Measurements from ENCODE around the gene TEX22. TPM values are rescaled to one million over a fixed set of nuclear protein-coding genes. Genes with fewer than 3 reads are reported as not detected.

TEX22 gene
- polyA plus RNA-seq, 3 donors: 0.52 to 2.2 (median 0.57) TPM

DNA sequence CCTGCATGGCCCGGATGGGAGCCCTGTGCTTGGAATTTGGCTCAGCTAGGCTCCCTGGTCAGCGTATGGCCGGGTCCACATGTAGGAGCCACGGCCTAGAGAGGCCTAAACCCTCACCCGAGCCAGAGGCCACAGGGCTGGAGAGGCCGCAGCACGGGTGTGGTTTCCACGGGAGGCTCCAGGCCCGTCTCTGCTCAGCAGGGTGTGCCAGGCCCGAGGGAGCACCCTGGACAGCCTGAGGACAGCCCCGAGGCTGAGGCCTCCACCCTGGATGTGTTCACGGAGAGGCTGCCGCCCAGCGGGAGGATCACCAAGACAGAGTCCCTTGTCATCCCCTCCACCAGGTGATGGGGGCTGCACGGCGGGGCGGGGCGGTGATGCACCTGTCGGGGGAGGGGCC lies 17.6 kb upstream of the TEX22 start:
- peaks cover 28 to 29% of the 10 kb centered on the region in 2 donors for H3K36me3 ChIP-seq (replicated peaks in 1 of 2; ENCODE audit: control insufficient read depth in 1 of 2, insufficient read depth in 2 of 2, low read length in 2 of 2)
- no peak overlapping the region for H3K4me2 ChIP-seq (replicated peaks; ENCODE audit: extremely low read depth, low read length, poor library complexity, severe bottlenecking)
- TF ChIP-seq, protein P1, sequence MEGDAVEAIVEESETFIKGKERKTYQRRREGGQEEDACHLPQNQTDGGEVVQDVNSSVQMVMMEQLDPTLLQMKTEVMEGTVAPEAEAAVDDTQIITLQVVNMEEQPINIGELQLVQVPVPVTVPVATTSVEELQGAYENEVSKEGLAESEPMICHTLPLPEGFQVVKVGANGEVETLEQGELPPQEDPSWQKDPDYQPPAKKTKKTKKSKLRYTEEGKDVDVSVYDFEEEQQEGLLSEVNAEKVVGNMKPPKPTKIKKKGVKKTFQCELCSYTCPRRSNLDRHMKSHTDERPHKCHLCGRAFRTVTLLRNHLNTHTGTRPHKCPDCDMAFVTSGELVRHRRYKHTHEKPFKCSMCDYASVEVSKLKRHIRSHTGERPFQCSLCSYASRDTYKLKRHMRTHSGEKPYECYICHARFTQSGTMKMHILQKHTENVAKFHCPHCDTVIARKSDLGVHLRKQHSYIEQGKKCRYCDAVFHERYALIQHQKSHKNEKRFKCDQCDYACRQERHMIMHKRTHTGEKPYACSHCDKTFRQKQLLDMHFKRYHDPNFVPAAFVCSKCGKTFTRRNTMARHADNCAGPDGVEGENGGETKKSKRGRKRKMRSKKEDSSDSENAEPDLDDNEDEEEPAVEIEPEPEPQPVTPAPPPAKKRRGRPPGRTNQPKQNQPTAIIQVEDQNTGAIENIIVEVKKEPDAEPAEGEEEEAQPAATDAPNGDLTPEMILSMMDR (IDR thresholded peaks at IDR 0.05): no peak
- peaks cover 0 to 2% (median 0%) of the 10 kb centered on the region in 3 donors for H3K27me3 Mint-ChIP-seq (ENCODE audit: low read depth in 3 of 3)
- H3K27ac ChIP-seq (ENCODE audit: low read depth in 1 of 2, low read length in 2 of 2): no peak overlapping the region
- intact Hi-C loops (cut with micrococcal nuclease): no loop called here
- no peaks in the 10 kb centered on the region for H4K20me1 ChIP-seq (ENCODE audit: insufficient read depth, low read length)
- WGBS (ENCODE audit: insufficient coverage): 96% methylated on average over 19 of the region's 19 CpGs
- no peaks in the 10 kb centered on the region for H3K79me2 ChIP-seq (ENCODE audit: insufficient read depth, low read length)
- H3K4me1 ChIP-seq (ENCODE audit: control insufficient read depth in 1 of 2, insufficient read depth in 2 of 2, low read length in 2 of 2): peaks cover 9 to 17% of the 10 kb centered on the region in 2 donors
- no peak for DNase-seq
- H3K36me3 Mint-ChIP-seq: peaks cover 27 to 55% of the 10 kb centered on the region in 2 donors
- H3K27me3 ChIP-seq (ENCODE audit: control insufficient read depth in 2 of 2, insufficient read depth in 2 of 2, low read length in 2 of 2): no peaks in the 10 kb centered on the region
- H3K4me3 Mint-ChIP-seq: no peak overlapping the region
- no peak overlapping the region for H2AFZ ChIP-seq (ENCODE audit: insufficient read depth, low read depth, low read length, poor library complexity, severe bottlenecking)
- peaks cover 0 to 5% (median 4%) of the 10 kb centered on the region in 7 donors for H3K9me3 Mint-ChIP-seq
- no peak overlapping the region for H3K27ac Mint-ChIP-seq
- H3K4me3 ChIP-seq (replicated peaks in 1 of 3; ENCODE audit: low read depth in 2 of 3, low read length in 3 of 3): no peak overlapping the region
- H3K4me1 Mint-ChIP-seq: peaks cover 9% of the 10 kb centered on the region
- H3K9me3 ChIP-seq (replicated peaks in 1 of 2; ENCODE audit: control insufficient read depth in 1 of 2, insufficient read depth in 1 of 2, low read length in 2 of 2): peaks cover 0 to 5% of the 10 kb centered on the region in 2 donors
- H3K9ac ChIP-seq (ENCODE audit: insufficient read depth, low read length, poor library complexity, severe bottlenecking): no peak overlapping the region

DNA sequence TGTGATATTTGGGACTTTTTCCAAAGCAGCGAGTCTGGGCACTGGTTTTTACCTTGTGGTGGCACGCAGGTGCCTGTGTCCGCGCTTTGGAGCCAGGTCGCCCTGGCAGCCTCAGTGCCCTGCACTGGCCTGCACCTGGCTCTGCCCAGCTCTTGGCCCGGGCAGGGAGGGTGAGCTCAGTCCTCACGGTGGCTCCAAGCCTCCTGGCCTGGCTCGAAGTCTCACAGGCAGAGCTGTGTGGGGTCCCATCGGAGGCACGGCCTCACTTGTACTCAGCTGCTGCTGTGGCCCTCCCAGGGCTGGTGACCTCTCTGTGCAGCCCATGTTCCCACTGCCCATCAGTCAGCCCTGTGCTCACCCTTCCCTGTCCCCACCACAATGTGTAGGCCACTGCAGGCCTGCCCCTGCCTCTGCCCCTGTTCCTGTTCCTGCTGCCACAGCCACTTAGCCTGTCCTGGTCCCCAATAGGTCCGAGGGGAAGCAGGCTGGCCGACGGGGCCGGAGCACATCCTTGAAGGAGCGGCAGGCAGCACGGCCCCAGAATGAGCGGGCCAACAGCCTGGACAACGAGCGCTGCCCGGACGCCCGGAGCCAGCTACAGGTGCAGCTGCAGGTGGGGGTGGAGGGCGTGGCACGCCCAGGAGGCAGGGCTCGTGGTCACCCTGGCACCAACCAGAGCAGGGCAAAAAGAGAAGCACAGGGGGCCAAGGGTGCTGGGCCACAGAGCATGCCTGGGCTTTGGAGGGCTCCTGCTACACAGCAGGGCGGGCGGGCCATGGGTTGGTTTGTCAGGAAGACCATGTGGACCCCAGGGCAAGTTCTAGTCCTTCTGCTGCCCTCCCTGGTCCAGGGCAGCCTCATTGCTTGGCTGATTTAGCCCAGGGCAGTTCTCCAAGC lies 16.6 kb upstream of the TEX22 start:
- Mint-ChIP-seq H3K4me3 (no peak overlapping the region), H3K27ac (no peak overlapping the region), H3K4me1 (peaks cover 4% of the 10 kb centered on the region), H3K27me3 (ENCODE audit: low read depth in 3 of 3) (peaks cover 0 to 2% (median 0%) of the 10 kb centered on the region in 3 donors), H3K9me3 (no peaks in the 10 kb centered on the region), H3K36me3 (peaks cover 24 to 53% of the 10 kb centered on the region in 2 donors)
- intact Hi-C loops (cut with micrococcal nuclease): no loop called here
- Histone ChIP-seq H3K9me3 (replicated peaks in 1 of 2; ENCODE audit: control insufficient read depth in 1 of 2, insufficient read depth in 1 of 2, low read length in 2 of 2) (no peaks in the 10 kb centered on the region), H3K27me3 (ENCODE audit: control insufficient read depth in 2 of 2, insufficient read depth in 2 of 2, low read length in 2 of 2) (no peaks in the 10 kb centered on the region), H3K4me2 (replicated peaks; ENCODE audit: extremely low read depth, low read length, poor library complexity, severe bottlenecking) (no peak overlapping the region), H3K36me3 (replicated peaks in 1 of 2; ENCODE audit: control insufficient read depth in 1 of 2, insufficient read depth in 2 of 2, low read length in 2 of 2) (peaks cover 28 to 29% of the 10 kb centered on the region in 2 donors), H4K20me1 (ENCODE audit: insufficient read depth, low read length) (no peaks in the 10 kb centered on the region), H3K9ac (ENCODE audit: insufficient read depth, low read length, poor library complexity, severe bottlenecking) (no peak overlapping the region), H2AFZ (ENCODE audit: insufficient read depth, low read depth, low read length, poor library complexity, severe bottlenecking) (no peak overlapping the region), H3K4me1 (ENCODE audit: control insufficient read depth in 1 of 2, insufficient read depth in 2 of 2, low read length in 2 of 2) (peaks cover 5 to 17% of the 10 kb centered on the region in 2 donors), H3K27ac (ENCODE audit: low read depth in 1 of 2, low read length in 2 of 2) (no peak overlapping the region), H3K79me2 (ENCODE audit: insufficient read depth, low read length) (no peaks in the 10 kb centered on the region), H3K4me3 (replicated peaks in 1 of 3; ENCODE audit: low read depth in 2 of 3, low read length in 3 of 3) (no peak overlapping the region)
- WGBS (ENCODE audit: insufficient coverage): 91% methylated on average over 25 of the region's 27 CpGs
- TF ChIP-seq, protein P1 (IDR thresholded peaks at IDR 0.05): no peak
- no peak for DNase-seq
